ENCODE results near the gene KRTAP10-1. TPM values are rescaled to one million over a fixed set of nuclear protein-coding genes. Genes with fewer than 3 reads are reported as not detected.

The KRTAP10-1 gene
- total and polyA plus RNA-seq, 8 donors = not detected

- FAIRE-seq (no peak), DNase-seq (peak in 1 of 6 donors; percentile 18), ATAC-seq (no peak)
- intact Hi-C loops (cut with DNase I) = no loop called here
- Histone ChIP-seq H3K4me3 (no peak overlapping the region), H3K36me3 (no peaks in the 10 kb centered on the region), H3K4me1 (no peaks in the 10 kb centered on the region), H3K27ac (no peak overlapping the region), H3K9me3 (no peaks in the 10 kb centered on the region), H3K27me3 (no peaks in the 10 kb centered on the region)
- TF ChIP-seq, protein P1, sequence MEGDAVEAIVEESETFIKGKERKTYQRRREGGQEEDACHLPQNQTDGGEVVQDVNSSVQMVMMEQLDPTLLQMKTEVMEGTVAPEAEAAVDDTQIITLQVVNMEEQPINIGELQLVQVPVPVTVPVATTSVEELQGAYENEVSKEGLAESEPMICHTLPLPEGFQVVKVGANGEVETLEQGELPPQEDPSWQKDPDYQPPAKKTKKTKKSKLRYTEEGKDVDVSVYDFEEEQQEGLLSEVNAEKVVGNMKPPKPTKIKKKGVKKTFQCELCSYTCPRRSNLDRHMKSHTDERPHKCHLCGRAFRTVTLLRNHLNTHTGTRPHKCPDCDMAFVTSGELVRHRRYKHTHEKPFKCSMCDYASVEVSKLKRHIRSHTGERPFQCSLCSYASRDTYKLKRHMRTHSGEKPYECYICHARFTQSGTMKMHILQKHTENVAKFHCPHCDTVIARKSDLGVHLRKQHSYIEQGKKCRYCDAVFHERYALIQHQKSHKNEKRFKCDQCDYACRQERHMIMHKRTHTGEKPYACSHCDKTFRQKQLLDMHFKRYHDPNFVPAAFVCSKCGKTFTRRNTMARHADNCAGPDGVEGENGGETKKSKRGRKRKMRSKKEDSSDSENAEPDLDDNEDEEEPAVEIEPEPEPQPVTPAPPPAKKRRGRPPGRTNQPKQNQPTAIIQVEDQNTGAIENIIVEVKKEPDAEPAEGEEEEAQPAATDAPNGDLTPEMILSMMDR (IDR thresholded peaks at IDR 0.05) = no peak
- whole genome bisulfite sequencing, 2 donors = 76 to 86% methylated on average over 37 of the region's 37 CpGs
Measured at GRCh38 chr21:44527156-44527982, 12.6 kb downstream of the KRTAP10-1 start.

DNA sequence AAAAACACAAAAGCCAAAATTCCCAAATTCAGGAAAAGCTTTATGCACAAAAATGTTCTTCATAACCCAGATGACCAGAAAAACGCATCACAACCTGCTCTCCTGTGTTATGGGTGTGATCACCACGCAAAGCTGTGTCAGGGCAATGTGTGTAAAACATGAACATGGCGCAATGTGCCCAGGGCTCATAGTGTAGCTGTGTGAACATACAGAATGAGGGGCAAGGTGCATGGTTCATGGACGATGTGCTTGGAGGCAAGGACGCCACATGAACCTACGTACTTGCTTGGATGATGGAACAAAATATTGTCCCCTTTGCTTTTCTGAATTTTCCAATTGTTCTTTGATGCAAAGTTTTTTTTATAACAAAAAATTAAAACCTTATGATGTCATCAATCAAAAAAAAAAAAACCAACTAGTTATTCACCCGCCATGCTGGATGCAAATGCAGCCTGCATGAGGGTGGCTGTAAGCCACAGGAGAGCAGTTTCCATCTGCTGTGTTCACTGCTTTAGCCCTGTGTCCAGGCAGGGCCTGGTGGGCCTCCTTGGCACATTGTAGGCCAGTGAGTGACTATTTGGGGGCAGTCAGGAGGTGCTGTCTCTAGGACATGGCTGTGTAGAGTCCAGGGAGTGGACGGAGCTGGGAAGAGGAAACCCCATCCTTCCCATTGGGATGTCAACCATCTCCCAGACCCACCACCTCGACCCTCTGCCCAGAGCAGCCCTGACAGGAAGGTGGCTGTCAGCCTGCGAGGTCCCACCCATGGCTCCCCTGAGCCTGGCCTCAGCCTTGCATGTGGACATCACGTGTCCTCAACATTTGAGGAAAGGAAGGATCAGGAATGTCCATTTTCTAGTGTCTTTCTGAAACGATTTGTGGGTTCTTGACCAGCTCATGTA is 13.6 kb downstream of the KRTAP10-1 start:
- no peak for FAIRE-seq

DNA sequence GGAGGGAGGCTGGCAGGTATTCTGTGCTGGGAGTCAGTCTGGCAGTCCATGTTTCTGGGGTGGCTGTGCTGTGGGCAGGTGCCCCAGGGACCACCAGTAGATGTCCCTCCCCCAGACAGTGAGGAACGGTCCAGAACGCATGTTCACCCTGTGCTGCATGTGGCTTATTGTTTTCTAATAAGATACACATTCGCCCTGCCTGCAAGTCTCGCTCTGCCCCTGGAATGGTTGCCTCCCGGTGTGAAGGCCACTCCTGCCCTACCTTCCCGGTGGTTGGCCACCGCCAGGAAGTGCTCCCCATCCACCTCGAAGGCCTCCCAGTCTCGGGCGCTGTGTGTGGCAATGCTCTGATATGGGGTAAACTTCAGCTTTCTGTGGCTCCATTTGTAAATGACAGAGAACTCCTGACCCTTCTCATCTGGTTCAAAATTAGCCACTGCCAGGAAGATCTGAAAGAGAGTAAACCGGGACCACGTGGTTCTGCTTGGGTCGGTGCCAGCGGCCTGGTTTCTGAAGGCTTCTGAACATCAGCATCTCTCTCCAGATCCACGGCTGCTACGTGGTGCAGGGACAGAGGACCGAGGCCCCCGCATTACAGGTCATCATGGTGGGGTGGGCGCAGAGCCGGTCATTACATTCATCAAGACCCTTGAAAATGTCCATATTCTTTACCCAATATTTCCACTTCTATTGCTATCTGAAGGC is 14.5 kb downstream of the KRTAP10-1 start:
- TF ChIP-seq, protein P1 (IDR thresholded peaks at IDR 0.05) = no peak
- H3K36me3 ChIP-seq = no peaks in the 10 kb centered on the region
- intact Hi-C loops (cut with DNase I) = no loop called here
- ATAC-seq = no peak
- 75 to 83% methylated on average over 20 of the region's 20 CpGs for WGBS, 2 donors
- FAIRE-seq = no peak
- H3K27ac ChIP-seq = no peak overlapping the region
- H3K4me1 ChIP-seq = no peaks in the 10 kb centered on the region
- H3K27me3 ChIP-seq = no peaks in the 10 kb centered on the region
- H3K4me3 ChIP-seq = no peak overlapping the region
- peak in 2 of 6 donors; percentile 3 to 48 for DNase-seq
- no peaks in the 10 kb centered on the region for H3K9me3 ChIP-seq

More for the DNA sequence above, 13.6 kb downstream of the KRTAP10-1 start:
- H3K9me3 ChIP-seq = no peaks in the 10 kb centered on the region
- H3K27me3 ChIP-seq = no peaks in the 10 kb centered on the region
- H3K27ac ChIP-seq = no peak overlapping the region
- DNase-seq = peak in 1 of 6 donors; percentile 21
- TF ChIP-seq, protein P1 (IDR thresholded peaks at IDR 0.05) = no peak
- no peak for ATAC-seq
- no peaks in the 10 kb centered on the region for H3K4me1 ChIP-seq
- 72 to 83% methylated on average over 12 of the region's 12 CpGs for WGBS, 2 donors
- intact Hi-C loops (cut with DNase I) = no loop called here
- H3K4me3 ChIP-seq = no peak overlapping the region
- no peaks in the 10 kb centered on the region for H3K36me3 ChIP-seq

GRCh38 chr21:44524414-44525371 is 15.3 kb downstream of the KRTAP10-1 start:
- intact Hi-C loops (cut with DNase I) = no loop called here
- no peak overlapping the region for H3K4me3 ChIP-seq
- 57 to 59% methylated on average over 2 of the region's 2 CpGs for WGBS, 2 donors
- H3K4me1 ChIP-seq = no peaks in the 10 kb centered on the region
- no peaks in the 10 kb centered on the region for H3K27me3 ChIP-seq
- H3K36me3 ChIP-seq = no peaks in the 10 kb centered on the region
- TF ChIP-seq, protein P1 (IDR thresholded peaks at IDR 0.05) = no peak
- no peak for ATAC-seq
- no peak overlapping the region for H3K27ac ChIP-seq
- no peaks in the 10 kb centered on the region for H3K9me3 ChIP-seq
- DNase-seq = no peak
- no peak for FAIRE-seq

Measured in pancreas (tissue), 10 donors.